Hepatocyte (in vitro differentiated cells): ENCODE measurements around the gene SYT12.

Experiments used
- CTCF ChIP-seq: fragments of 200-600 bp; sonication (generic); IDR thresholded peaks from 2 replicates; pipeline ENCODE4 v1.5.1; 2016; ENCODE audit warnings: antibody characterized with exemption, mild to moderate bottlenecking; ENCODE audit not compliant: poor library complexity
- EZH2 ChIP-seq: fragments of 200-600 bp; sonication (generic); IDR thresholded peaks from 2 replicates; pipeline ENCODE4 v1.6.1; 2016; ENCODE audit warnings: antibody characterized with exemption, mild to moderate bottlenecking, borderline replicate concordance

- no peak for TF ChIP-seq CTCF
- TF ChIP-seq EZH2: no peak
These were observed 27.2 kb downstream of the SYT12 start for GRCh38 chr11:67050139-67050538.
